ENCODE results near the gene FCHSD2. TPM values are rescaled to one million over a fixed set of nuclear protein-coding genes. Genes with fewer than 3 reads are reported as not detected.
A peak's percentile ranks its signal among the peaks of the same experiment; 100 is the strongest.

Gene FCHSD2
- polyA plus RNA-seq, 3 donors, result 14.5 to 43.5 (median 16.6) TPM

DNA sequence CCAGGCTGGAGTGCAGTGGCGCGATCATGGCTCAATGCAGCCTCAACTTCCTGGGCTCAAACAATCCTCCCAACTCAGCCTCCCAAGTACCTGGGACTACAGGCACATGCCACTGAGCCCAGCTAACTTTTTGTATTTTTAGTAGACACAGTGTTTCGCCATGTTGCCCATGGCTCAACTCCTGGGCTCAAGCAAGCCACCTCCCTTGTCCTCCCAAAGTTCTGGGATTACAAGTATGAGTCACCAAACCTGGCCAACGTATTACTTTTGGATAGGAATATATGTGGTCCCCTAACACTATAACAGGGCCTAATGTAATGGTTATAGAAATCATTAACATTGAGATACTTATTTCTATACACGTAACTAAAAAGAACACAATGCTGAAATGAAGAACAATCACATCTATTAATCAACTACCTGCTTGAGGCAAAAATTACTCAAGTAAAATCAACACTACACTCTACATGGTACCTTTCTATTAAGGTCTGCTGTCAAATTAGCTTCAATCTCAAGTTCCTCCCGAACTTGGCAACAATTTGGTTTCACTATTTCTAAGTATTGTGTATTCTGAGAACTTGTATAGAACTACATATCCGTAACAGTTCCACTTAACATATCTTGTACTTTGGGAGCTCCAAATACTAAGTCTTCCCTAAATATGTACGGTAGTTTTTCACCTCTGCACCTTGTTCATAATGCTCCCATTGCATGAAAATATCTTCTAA lies 124.9 kb downstream of the FCHSD2 start:
- Histone ChIP-seq H3K36me3 (replicated peaks in 1 of 2; ENCODE audit: control insufficient read depth in 1 of 2, insufficient read depth in 2 of 2, low read length in 2 of 2) (peaks cover under 1 to 16% of the 10 kb centered on the region in 2 donors), H2AFZ (ENCODE audit: insufficient read depth, low read depth, low read length, poor library complexity, severe bottlenecking) (no peak overlapping the region), H3K4me1 (ENCODE audit: control insufficient read depth in 1 of 2, insufficient read depth in 2 of 2, low read length in 2 of 2) (no peaks in the 10 kb centered on the region), H3K4me3 (replicated peaks in 1 of 3; ENCODE audit: low read depth in 2 of 3, low read length in 3 of 3) (no peak overlapping the region), H3K27ac (ENCODE audit: low read depth in 1 of 2, low read length in 2 of 2) (no peak overlapping the region), H3K79me2 (ENCODE audit: insufficient read depth, low read length) (peaks cover 50% of the 10 kb centered on the region), H3K27me3 (ENCODE audit: control insufficient read depth in 2 of 2, insufficient read depth in 2 of 2, low read length in 2 of 2) (no peaks in the 10 kb centered on the region), H4K20me1 (ENCODE audit: insufficient read depth, low read length) (peaks cover 15% of the 10 kb centered on the region), H3K9ac (ENCODE audit: insufficient read depth, low read length, poor library complexity, severe bottlenecking) (no peak overlapping the region), H3K4me2 (replicated peaks; ENCODE audit: extremely low read depth, low read length, poor library complexity, severe bottlenecking) (no peak overlapping the region), H3K9me3 (replicated peaks in 1 of 2; ENCODE audit: control insufficient read depth in 1 of 2, insufficient read depth in 1 of 2, low read length in 2 of 2) (no peaks in the 10 kb centered on the region)
- H3K27ac Mint-ChIP-seq, result peak overlapping the region in 1 of 7 donors; percentile 10
- peaks cover 0 to 7% (median 0%) of the 10 kb centered on the region in 7 donors for H3K9me3 Mint-ChIP-seq
- H3K4me1 Mint-ChIP-seq, result peaks cover 7% of the 10 kb centered on the region
- no peak overlapping the region for H3K4me3 Mint-ChIP-seq
- TF ChIP-seq, protein P1, sequence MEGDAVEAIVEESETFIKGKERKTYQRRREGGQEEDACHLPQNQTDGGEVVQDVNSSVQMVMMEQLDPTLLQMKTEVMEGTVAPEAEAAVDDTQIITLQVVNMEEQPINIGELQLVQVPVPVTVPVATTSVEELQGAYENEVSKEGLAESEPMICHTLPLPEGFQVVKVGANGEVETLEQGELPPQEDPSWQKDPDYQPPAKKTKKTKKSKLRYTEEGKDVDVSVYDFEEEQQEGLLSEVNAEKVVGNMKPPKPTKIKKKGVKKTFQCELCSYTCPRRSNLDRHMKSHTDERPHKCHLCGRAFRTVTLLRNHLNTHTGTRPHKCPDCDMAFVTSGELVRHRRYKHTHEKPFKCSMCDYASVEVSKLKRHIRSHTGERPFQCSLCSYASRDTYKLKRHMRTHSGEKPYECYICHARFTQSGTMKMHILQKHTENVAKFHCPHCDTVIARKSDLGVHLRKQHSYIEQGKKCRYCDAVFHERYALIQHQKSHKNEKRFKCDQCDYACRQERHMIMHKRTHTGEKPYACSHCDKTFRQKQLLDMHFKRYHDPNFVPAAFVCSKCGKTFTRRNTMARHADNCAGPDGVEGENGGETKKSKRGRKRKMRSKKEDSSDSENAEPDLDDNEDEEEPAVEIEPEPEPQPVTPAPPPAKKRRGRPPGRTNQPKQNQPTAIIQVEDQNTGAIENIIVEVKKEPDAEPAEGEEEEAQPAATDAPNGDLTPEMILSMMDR (IDR thresholded peaks at IDR 0.05), result no peak
- intact Hi-C loops (cut with micrococcal nuclease), result no loop called here
- WGBS (ENCODE audit: insufficient coverage), result 96% methylated on average over 4 of the region's 8 CpGs
- H3K36me3 Mint-ChIP-seq, result peaks cover 18 to 25% of the 10 kb centered on the region in 2 donors
- DNase-seq, result no peak
- no peaks in the 10 kb centered on the region for H3K27me3 Mint-ChIP-seq (ENCODE audit: low read depth in 3 of 3)

DNA sequence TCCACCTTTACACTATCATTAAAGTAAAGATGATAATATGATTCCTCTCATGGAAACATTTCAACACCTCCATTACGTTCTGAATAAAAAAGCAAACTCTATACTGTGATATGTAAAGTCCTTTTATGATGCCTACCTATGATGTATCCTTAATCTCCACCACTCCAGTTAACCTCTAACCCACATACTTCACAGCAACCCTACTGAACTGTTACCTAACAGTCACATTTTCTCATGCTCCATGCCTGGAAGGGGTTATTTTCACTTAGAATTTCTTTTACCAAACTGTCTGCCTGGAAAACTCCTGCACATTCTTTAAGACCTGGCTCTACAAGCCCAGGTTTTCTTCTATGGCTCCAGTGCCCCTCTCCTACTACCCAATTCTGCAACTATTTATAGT lies 129.1 kb downstream of the FCHSD2 start:
- no peak for DNase-seq
- H3K9me3 ChIP-seq (replicated peaks in 1 of 2; ENCODE audit: control insufficient read depth in 1 of 2, insufficient read depth in 1 of 2, low read length in 2 of 2), result peaks cover 19 to 21% of the 10 kb centered on the region in 2 donors
- no peaks in the 10 kb centered on the region for H3K27me3 ChIP-seq (ENCODE audit: control insufficient read depth in 2 of 2, insufficient read depth in 2 of 2, low read length in 2 of 2)
- no peak overlapping the region for H2AFZ ChIP-seq (ENCODE audit: insufficient read depth, low read depth, low read length, poor library complexity, severe bottlenecking)
- no peak overlapping the region for H3K9ac ChIP-seq (ENCODE audit: insufficient read depth, low read length, poor library complexity, severe bottlenecking)
- peak overlapping the region in 2 of 7 donors; percentile 1 to 24 for H3K27ac Mint-ChIP-seq
- no peak overlapping the region for H3K4me2 ChIP-seq (replicated peaks; ENCODE audit: extremely low read depth, low read length, poor library complexity, severe bottlenecking)
- no CpG with 5 or more reads among the region's 1 CpG for WGBS (ENCODE audit: insufficient coverage)
- H4K20me1 ChIP-seq (ENCODE audit: insufficient read depth, low read length), result peaks cover 9% of the 10 kb centered on the region
- intact Hi-C loops (cut with micrococcal nuclease), result no loop called here
- peaks cover 14 to 44% of the 10 kb centered on the region in 2 donors for H3K36me3 ChIP-seq (replicated peaks in 1 of 2; ENCODE audit: control insufficient read depth in 1 of 2, insufficient read depth in 2 of 2, low read length in 2 of 2)
- peaks cover 0 to 2% (median 0%) of the 10 kb centered on the region in 3 donors for H3K27me3 Mint-ChIP-seq (ENCODE audit: low read depth in 3 of 3)
- H3K79me2 ChIP-seq (ENCODE audit: insufficient read depth, low read length), result peaks cover 37% of the 10 kb centered on the region
- TF ChIP-seq, protein P1 (IDR thresholded peaks at IDR 0.05), result no peak
- H3K4me1 ChIP-seq (ENCODE audit: control insufficient read depth in 1 of 2, insufficient read depth in 2 of 2, low read length in 2 of 2), result no peaks in the 10 kb centered on the region
- no peak overlapping the region for H3K27ac ChIP-seq (ENCODE audit: low read depth in 1 of 2, low read length in 2 of 2)
- H3K9me3 Mint-ChIP-seq, result peaks cover 13 to 23% (median 20%) of the 10 kb centered on the region in 7 donors
- H3K4me3 Mint-ChIP-seq, result no peak overlapping the region
- H3K4me1 Mint-ChIP-seq, result peaks cover 7% of the 10 kb centered on the region
- no peak overlapping the region for H3K4me3 ChIP-seq (replicated peaks in 1 of 3; ENCODE audit: low read depth in 2 of 3, low read length in 3 of 3)
- peaks cover 49 to 53% of the 10 kb centered on the region in 2 donors for H3K36me3 Mint-ChIP-seq

Measured in CD14-positive monocyte (primary cell).